BJ (cell line): ENCODE measurements around the gene FBRSL1. TPM values are rescaled to one million over a fixed set of nuclear protein-coding genes. Genes with fewer than 3 reads are reported as not detected.

Experiments
- CTCF ChIA-PET: fragments of 350-600 bp; formaldehyde crosslinking; extraction: SDS; loops from one replicate; lab custom pipeline; 2021; ENCODE audit warnings: antibody characterized with exemption, inconsistent platforms; lab: Yijun Ruan, JAX
- POLR2A ChIA-PET: fragments of 300-600 bp; sonication (Branson Sonifier 250); formaldehyde crosslinking; extraction: SDS; loops from one replicate; lab custom pipeline; 2021; ENCODE audit warnings: antibody characterized with exemption; lab: Charles Lee
- DNase-seq: peaks from one replicate; pipeline ENCODE4 v3.0.0-alpha.2; 2011; ENCODE audit warnings: low read depth
- H3K27me3 ChIP-seq: 2 replicates; pipeline ENCODE4 v1.6.0; 2011; ENCODE audit warnings: low read length; ENCODE audit not compliant: control insufficient read depth, insufficient read depth
- H3K36me3 ChIP-seq: 2 replicates; pipeline ENCODE4 v1.5.1; 2011; ENCODE audit warnings: low read length; ENCODE audit not compliant: control insufficient read depth, insufficient read depth
- H3K4me3 ChIP-seq: 2 replicates; pipeline ENCODE4 v1.5.1; 2011; ENCODE audit warnings: low read depth, mild to moderate bottlenecking, control low read depth, low read length
- polyA plus RNA-seq: library from polyadenylated mRNA; depleted of rRNA; stranded (reverse); fragments of >200 nt; gene quantifications from 2 replicates; pipeline ENCODE4 v1.2.3, GENCODE V29; 2011
- TF ChIP-seq, protein P1 (sequence below): IDR thresholded peaks from 2 replicates; pipeline ENCODE4 v1.5.1; 2011; ENCODE audit warnings: low read depth, mild to moderate bottlenecking, control low read depth, inconsistent platforms, low read length, moderate library complexity; ENCODE audit not compliant: insufficient read depth

Gene FBRSL1
- polyA plus RNA-seq, 1 experiment: 1.4 TPM

DNA sequence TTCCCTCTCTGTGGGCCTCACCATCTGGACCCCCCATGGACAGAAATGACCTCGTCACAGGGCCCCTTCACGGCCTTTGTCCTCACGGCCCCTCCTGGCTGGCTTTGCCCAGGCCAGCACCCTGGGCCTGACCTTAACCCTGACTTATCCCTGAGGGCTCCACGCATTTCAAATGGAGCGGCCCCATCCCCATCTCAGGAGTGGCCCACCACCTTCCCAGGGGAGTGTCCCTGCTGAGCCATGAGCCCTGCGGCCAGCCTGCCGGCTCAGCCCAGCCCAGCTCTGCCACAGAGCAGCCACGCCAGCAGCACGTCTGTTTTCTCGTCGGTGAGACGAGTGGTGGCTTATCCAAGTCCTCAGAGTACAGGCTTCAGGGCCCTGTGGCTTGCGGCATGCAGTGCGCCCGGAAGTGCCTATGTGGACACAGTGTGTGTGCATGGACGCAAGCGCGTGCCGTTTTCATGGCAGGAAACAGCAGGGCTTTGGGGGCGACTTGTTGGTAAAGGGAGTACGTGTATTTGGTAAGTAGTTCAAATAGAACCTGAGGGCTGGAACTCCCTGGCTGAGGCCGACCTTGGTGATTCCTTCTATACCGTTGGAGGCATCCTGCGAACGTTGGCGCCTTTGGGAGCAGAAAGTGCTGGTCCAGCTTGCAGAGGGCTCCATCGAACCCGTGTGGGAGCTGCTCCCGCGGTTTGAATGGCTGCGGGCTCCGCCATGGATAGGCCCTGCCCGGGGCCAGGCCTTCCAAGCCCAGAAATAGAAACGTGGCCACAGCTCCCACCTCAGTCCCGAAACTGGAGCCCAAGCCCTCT is 68.3 kb downstream of the FBRSL1 start:
- DNase-seq: no peak
- TF ChIP-seq, protein P1, sequence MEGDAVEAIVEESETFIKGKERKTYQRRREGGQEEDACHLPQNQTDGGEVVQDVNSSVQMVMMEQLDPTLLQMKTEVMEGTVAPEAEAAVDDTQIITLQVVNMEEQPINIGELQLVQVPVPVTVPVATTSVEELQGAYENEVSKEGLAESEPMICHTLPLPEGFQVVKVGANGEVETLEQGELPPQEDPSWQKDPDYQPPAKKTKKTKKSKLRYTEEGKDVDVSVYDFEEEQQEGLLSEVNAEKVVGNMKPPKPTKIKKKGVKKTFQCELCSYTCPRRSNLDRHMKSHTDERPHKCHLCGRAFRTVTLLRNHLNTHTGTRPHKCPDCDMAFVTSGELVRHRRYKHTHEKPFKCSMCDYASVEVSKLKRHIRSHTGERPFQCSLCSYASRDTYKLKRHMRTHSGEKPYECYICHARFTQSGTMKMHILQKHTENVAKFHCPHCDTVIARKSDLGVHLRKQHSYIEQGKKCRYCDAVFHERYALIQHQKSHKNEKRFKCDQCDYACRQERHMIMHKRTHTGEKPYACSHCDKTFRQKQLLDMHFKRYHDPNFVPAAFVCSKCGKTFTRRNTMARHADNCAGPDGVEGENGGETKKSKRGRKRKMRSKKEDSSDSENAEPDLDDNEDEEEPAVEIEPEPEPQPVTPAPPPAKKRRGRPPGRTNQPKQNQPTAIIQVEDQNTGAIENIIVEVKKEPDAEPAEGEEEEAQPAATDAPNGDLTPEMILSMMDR: no peak
- CTCF ChIA-PET: interaction anchor here (2.2 kb wide), 1 partner anchor 144 kb away, joined by 8 read pairs; no protein-coding TSS in a partner anchor
- POLR2A ChIA-PET: no interaction called here
- Histone ChIP-seq H3K36me3 (no peaks in the 10 kb centered on the region), H3K27me3 (no peaks in the 10 kb centered on the region), H3K4me3 (no peak overlapping the region)

DNA sequence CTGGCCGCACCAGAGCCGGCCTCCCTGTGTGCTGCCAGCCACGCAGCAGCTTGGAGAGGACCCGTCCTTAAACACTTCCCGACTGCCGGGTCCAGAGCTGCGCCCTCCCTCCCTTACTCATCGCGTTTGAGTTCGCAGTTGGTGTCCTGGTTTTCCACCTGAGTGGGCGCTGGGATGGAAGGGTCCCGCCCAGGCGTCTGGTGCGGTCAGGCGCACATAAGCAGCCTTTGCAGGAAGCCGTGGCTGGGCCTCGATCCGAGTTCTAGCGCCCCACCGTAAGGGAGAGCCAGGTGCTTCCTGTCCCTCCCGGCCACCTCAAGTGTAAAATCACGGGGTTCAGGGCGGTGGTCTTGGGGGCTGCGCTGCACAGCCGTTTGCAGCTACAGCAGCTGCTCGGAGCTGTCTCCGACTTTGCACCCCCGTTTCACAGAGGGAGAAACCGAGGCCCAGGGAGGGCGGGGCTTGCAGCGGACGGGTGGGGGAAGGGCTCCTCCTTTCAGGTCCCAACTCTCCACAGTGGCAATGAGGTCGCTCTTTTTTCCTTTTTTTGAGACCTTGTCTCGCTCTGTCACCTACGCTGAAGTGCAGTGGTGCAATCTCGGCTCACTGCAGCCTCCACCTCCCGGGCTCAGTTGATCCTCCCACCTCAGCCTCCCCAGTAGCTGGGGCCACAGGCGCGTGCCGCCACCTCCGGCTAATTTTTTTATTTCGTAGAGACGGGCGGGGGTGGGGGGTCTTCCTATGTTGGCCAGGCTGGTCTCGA is 69.1 kb downstream of the FBRSL1 start:
- no peak for DNase-seq
- Histone ChIP-seq H3K36me3 (no peaks in the 10 kb centered on the region), H3K27me3 (no peaks in the 10 kb centered on the region), H3K4me3 (peak overlapping the region; percentile 58)
- ChIA-PET CTCF (interaction anchor here (1.2 to 2.4 kb wide), 3 partner anchors 8 to 145 kb away, joined by 3 to 8 read pairs (median 8); no protein-coding TSS in a partner anchor), POLR2A (no interaction called here)
- TF ChIP-seq, protein P1: no peak

DNA sequence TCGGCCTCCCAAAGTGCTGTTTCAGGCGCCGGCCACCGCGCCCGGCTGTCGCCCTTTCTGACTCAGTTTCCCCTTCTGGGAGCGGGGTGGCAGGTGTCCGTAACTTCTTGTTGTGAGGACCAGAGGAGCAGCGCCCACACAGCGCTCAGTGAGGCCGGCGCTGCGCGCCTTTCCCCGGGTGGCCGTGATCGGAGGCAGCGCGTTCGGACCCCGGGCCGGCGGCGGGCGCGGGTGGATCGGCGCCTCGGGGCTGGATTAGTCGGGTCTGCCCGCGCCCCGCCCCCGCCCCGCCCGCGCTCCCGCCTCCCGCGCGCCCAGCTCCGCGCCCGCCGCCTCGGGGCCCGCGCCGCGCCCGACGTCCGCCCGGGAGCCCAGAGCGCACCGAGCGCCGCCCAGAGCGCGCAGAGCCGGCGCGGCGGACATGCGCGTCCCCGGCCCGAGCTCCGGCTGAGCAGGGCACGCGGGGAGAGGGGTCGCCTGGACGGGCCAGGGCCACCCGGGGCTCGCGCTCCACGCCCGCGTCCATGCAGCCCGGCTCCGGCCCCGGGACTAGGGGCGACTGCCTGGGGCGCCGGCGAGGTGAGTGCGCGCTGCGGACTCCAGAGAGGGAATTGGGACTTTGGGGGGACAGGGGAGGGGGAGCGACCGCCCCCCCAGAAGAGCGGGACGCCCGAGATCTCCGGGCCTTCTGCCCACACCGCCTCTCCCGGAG is 69.9 kb downstream of the FBRSL1 start:
- no peak for DNase-seq
- CTCF ChIA-PET: interaction anchor here (1.2 to 2.4 kb wide), 3 partner anchors 8 to 145 kb away, joined by 3 to 8 read pairs (median 8); no protein-coding TSS in a partner anchor

DNA sequence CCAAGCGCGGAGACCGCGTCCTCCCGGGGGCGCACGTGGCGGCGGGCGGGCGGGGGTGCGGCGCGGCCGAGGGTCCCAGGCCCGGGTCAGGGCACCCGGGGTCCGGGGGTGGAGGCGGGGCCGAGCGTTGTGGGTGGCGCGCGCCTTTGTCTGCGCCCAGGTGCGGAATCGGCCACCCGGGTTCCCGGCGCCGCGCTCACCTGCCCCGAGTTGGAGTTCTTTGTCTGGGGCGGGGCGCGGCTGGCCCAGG is 70.3 kb downstream of the FBRSL1 start:
- ChIA-PET POLR2A (no interaction called here), CTCF (interaction anchor here (1.3 to 2.4 kb wide), 9 partner anchors 9 to 406 kb away, joined by 3 to 12 read pairs (median 5); no protein-coding TSS in a partner anchor)
- H3K4me3 ChIP-seq: peak overlapping the region; percentile 58

More for the DNA sequence above, 69.9 kb downstream of the FBRSL1 start:
- Histone ChIP-seq H3K4me3 (peak overlapping the region; percentile 58), H3K27me3 (no peaks in the 10 kb centered on the region), H3K36me3 (no peaks in the 10 kb centered on the region)
- TF ChIP-seq, protein P1: no peak
- POLR2A ChIA-PET: no interaction called here

More for the DNA sequence above, 70.3 kb downstream of the FBRSL1 start:
- DNase-seq: no peak
- H3K27me3 ChIP-seq: no peaks in the 10 kb centered on the region
- no peaks in the 10 kb centered on the region for H3K36me3 ChIP-seq
- TF ChIP-seq, protein P1: no peak
